GM21825 (cell line): ENCODE measurements around the gene MT1G.
"Not testable (repeated sequence)": the region's sequence is repeated elsewhere in the genome, so short reads cannot be mapped to it uniquely, and the experiment has no call there.

Source experiments
- ATAC-seq: cut with Tn5 transposase; IDR thresholded peaks from one replicate; pipeline ENCODE4 v1.9.1; 2021; ENCODE audit warnings: mild to moderate bottlenecking, moderate library complexity; ENCODE audit not compliant: unreplicated experiment

MT1G gene

DNA sequence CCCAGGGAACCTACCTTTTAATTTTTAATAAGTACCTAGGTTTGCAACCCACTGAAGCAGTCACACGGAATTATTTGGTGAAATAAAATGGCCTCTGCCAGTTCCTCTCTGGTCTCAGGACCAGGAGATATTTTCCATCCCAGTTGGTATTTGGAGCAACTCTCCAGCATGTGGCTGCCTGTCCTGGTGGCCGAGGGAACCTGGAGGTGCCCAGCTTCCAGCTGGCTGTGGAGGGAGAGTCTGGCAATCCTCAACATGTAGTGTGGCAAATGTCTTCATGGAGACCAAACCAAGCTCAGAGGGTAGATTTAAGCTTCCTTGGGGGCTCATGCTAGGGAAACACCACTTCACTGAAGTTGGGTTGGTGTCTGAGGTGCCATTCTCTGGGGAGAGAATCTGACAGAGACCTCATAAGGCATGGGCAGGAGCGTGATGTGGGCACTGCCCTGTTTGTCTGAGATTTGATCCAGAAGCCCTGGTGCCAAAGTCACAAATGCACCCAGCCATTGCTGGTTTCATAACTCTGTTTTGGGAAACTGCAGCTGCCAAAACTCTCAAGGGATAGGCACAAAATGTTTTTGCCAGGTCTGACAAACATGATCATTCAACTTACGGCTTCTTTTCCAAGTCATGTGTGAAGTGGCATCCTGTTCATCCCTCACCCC, 17.2 kb upstream of the MT1G start:
- no peak for ATAC-seq

DNA sequence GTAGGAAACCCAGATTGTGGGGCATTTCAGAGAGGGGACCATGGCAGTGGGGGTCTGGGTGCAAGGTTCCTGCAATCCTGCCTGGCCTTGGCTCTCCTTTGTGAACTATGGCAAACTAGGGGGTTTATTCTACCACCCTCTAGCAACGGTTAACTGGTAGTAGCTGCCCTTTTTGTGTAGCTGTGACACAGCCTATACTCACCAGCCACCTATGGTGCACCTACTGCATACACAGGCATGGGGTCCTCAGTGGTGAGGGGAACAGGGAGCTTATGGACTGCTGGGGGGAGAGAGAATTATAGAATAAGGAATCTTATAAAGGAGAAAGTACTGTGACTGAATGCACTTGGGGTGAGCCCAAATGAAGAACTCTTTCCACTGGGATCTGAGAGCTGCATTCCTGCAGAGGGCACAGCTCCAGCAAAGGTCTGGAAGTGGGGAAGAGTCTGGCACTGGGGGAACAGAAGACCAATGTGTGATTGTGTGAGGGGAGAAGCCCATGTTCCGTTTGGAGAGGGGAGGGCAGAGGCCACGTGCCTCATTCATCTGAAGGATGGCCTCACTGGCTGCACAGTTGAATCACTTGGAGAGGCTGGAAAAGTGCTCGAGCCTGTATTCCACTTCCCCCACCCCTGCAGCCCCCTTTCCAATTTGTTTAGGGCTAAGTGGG, 16.5 kb upstream of the MT1G start:
- ATAC-seq, result no peak

DNA sequence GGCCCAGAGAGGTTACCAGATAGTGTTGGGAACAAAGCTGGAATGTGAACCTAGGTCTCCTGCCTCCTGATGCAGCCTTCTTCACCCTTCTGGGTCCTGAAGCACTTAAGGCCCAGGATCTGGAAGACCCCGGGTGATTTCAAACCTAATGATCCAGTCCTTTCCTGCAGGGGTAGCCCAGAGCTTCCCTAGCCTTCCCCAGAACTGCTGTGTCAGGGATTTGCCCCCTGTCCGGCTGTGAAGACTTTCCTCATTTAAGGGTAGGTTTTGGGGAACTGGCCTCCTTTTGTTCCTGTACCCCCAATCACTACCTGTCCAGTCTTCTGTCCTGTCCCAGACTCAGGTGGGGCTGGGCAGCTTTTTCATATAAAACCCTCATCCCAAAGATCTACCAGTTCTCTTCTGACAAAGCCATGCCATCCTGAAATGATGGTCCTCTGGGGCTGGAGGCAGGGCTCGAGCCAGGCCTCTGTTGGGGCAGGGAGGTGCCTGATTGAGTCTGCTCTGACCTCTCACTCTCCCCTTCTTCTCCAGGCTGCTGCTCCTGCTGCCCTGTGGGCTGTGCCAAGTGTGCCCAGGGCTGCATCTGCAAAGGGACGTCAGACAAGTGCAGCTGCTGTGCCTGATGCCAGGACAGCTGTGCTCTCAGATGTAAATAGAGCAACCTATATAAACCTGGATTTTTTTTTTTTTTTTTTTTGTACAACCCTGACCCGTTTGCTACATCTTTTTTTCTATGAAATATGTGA, 15.7 kb upstream of the MT1G start:
- ATAC-seq, result no peak

DNA sequence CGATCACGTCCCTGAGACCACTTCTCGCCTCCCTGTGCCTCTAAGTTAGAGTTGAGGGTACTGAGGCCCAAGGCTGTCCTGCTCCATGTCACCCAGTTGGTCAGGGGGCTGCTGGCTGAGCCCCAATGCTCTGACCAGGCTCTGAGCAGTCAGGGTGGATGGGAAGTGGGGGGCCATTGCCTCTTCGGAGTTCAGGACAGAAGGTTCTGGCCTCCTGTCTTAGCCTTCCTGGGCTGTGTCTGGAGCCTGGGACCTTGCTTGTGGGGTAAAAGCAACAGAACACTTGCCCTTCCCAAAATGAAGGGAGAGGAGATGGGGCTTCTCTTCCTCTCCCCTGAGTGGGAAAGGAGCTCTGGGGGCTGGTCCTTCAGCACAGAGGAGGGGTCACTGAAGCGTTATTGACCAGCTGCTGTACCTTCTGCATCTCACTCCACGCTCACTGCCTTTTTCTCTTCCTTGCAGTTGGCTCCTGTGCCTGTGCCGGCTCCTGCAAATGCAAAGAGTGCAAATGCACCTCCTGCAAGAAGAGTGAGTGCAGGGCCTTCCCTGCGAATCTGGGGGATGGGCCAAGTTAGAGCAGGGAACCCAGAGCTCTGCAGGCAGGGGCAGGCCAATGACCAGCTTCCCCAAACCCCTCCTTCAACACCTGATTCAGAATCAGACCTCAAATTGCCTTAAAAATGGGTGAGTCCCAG, 15.0 kb upstream of the MT1G start:
- ATAC-seq, result no peak

DNA sequence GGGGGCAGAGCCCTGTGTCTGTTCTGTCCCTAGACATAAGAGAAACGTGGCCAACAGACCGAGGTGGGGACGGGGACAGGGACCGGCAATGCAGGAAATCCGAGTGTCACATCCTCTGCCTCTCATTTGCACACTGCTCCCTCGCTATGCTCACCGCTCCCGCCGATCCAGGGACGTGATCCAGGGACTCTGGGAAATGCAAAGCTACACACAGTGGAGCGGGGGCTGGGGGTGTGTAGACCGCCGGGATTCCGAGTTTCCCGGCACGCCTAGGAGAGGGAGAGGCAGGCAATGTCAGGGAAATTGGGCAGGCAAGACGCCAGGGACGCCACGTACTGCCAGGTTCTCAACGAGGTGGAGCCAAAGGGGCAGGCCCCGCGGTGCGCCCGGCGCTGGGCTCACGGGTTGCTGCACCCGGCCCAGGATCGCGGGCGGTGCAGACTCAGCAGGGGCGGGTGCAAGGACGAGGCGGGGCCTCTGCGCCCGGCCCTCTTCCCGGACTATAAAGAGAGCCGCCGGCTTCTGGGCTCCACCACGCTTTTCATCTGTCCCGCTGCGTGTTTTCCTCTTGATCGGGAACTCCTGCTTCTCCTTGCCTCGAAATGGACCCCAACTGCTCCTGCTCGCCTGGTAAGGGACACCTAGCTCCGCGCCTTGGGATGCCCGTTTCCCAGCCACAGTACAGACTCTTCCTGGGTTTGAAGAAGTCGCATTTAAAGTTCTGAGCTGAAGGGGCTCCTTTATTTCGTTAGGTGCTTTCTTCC, 14.3 kb upstream of the MT1G start, which contains the start of gene MT1X:
Gene MT1X (plus strand): TSS at position 532 of the 764 bp plus-strand sequence. CDS start 71 bp downstream, at position 603.
- peak; percentile 95 for ATAC-seq

DNA sequence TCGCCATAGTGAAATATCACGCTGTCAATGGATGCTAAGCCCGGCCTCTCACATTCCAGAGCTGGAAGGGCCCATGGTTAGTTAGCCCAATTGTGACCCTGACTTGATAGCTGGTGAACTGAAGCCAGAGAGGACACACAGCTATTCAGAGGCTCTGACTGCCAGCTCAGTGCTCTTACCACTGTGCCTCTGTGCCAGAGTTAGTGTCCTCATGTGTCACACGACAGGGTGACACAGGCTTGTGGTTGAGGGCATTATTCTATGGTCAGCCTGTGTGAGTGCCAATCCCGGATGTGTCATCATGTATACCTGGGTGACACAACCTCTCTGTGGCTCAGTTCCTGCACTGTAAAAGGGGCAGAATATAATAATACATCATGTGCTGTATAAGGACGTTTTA, 12.0 kb upstream of the MT1G start:
- no peak for ATAC-seq

DNA sequence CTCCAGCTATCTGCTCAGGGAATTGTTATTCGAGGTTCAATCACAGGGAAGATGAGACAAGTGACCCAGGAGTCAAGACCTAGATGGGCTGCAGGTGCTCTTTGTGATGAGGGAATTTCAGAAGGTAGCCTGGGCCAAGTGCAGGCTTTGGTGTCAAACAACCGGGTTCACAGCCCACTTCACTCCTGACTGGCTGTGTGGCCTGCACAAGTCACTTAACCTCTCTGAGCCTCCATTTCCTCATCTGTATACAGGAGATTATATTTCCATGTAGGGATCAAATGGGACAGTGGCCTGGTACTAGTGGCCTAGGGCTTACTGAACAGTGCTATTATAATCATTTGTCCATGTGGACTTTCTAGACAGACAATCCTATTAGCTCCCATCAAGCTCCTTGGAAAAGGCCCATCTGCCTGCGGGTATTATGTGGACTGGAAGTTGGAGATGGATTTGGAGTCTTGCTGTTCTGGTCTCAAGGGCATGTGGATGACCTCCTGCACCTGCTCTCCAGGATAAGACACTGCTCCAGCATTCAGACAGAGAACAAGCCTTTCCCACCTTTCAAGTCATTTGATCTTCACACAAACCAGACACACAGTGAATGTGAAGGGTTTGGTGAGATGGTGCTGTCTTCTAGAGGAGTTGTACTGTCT, 11.3 kb upstream of the MT1G start:
- ATAC-seq, result no peak

DNA sequence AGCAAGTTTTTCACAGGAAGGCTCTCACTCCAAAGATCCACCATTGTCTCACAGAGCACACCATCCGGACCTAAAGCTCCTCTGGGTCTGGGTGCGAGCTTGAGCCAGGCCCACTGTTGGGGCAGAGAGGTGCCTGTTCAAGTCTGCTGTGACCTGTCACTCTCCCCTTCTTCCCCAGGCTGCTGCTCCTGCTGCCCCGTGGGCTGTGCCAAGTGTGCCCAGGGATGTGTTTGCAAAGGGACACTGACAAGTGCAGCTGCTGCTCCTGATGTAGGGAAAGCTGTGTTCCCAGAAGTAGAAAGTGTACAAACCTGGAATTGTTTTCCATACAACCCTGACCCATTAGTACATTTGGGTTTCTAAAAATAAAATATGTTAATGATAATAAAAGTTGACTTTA, 9.6 kb upstream of the MT1G start:
- ATAC-seq, result no peak

DNA sequence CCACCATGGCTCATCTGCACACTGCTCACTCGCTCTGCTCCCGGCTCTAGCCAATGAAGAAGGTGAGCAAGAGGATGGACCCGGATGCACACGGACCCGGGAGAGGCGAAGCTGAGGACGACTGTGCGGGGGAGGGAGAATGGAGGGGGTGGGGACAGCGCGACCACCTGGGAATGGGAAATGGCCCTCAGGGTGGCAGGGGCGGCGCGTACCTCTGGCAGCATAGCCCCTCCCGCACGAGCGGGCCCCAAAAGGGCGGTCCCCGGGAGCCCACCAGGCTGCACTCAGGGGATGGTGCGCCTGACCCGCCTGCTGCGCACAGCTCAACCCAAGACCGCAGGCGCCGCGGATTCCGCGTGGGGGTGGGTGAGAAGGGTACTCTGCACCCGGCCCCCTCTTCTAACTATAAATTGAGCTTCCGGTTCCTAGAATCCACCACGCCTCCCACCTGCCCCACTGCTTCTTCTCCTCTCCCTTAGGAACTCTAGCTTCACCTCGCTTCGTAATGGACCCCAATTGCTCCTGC, 7.9 kb upstream of the MT1G start:
- no peak for ATAC-seq

DNA sequence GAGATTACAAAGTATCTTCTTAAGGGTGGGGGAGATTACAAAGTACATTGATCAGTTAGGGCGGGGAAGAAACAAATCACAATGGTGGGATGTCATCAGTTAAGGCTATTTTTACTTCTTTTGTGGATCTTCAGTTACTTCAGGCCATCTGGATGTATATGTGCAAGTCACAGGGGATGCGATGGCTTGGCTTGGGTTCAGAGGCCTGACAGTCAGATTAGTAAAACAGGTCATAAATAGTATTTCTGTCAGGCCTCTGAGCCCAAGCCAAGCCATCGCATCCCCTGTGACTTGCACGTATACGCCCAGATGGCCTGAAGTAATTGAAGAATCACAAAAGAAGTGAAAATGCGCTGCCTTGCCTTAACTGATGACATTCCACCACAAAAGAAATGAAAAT, 6.7 kb upstream of the MT1G start:
- not testable (repeated sequence) for ATAC-seq

DNA sequence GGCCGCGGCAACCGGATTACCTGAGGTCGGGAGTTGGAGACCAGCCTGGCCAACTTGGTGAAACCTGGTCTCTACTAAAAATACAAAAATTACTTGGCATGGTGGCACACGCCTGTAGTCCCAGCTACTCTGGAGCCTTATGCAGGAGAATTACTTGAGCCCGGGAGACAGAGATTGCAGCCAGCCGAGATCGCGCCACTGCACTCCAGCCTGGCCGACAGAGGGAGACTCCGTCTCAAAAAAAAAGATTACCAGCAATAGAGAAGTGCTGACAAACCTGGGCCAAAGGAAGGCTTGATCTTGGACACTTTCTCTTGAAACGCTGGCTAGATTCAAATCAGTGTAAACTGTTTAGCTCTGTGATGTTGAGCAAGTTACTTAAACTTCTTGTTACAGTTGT, 6.1 kb upstream of the MT1G start:
- ATAC-seq, result no peak

DNA sequence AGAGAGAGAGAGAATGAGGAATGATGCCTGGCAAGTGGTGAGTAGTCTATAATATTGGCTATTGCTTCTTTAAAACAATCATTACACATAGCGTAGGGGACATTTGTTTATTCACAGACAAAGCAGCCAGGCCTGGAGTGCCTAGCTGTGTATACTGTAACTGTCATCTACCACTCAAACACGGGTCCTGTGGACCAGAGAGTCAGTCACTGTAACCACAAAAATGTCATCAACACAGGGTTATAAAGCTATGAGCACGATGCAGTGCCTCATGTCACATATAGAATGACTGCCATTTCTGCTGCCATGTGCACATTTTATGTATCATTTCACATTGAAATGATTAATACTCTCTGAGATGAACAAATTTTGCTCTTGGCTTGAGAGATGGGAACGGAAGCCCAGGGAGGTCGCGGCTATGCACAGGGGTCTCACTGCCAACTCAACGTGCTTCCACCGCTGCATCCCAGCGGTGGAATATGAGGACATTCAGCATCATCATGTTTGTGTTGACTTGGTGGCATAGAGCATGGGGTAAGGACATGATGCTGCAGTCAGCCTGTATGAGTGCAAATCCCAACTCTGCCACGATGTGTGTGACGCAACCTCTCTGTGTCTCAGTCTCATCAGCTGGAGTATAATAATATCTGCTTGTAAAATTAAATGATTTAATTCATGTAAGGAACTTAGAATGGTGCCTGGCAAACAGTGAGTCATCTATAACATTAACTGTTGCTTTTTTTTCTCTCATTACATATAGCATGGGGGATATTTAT, 5.1 kb upstream of the MT1G start:
- no peak for ATAC-seq

DNA sequence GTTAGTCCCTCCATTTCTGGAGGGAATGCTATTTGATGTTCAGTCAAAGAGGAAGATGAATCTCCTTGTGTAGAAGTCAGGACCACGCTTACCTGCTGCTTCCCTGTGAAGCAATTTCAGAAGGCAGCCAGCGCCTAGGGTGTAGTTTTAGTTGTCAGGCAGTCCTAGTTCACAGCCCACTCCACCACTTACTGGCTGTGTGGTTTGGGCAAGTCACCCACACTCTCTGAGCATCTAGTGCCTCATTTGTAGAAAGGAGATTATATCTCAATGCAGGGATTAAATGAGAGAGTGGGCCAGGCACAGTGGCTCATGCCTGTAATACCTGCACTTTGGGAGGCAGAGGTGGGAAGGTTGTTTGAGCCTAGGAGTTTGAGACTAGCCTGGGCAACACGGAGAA, 4.3 kb upstream of the MT1G start:
- not testable (repeated sequence) for ATAC-seq

DNA sequence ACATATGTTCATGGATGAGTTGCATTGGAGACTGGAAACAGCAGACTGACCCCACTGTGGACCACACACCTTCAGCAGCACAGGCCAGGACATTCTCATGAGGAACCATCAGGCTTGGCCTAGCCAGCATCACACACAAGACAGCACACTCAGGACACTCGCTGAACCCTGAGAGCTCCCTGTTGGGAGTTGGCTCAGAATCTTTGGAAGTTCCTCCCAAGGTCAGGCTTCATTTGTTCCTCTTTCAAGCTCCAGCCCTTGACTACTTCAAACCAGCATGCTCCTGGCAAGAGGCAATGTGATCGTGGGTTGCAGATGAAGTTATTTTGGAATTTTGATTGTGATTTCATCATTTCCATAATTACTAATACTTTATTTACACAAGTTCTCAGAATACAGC, 3.8 kb upstream of the MT1G start:
- not testable (repeated sequence) for ATAC-seq

DNA sequence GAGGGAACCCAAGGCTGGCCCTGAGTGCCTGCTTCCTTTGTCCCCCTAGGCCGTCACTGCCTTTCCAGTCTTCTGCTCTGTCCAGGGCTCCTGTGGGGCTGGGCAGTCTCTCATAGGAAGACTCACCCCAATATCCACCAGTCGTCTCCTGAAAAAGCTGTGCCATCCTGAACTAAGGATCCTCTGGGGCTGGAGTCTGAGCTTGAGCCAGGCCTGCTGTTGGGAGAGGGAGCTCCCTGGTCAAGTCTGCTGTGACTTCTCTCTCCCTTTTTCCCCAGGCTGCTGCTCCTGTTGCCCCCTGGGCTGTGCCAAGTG, 2.7 kb upstream of the MT1G start:
- ATAC-seq, result no peak

DNA sequence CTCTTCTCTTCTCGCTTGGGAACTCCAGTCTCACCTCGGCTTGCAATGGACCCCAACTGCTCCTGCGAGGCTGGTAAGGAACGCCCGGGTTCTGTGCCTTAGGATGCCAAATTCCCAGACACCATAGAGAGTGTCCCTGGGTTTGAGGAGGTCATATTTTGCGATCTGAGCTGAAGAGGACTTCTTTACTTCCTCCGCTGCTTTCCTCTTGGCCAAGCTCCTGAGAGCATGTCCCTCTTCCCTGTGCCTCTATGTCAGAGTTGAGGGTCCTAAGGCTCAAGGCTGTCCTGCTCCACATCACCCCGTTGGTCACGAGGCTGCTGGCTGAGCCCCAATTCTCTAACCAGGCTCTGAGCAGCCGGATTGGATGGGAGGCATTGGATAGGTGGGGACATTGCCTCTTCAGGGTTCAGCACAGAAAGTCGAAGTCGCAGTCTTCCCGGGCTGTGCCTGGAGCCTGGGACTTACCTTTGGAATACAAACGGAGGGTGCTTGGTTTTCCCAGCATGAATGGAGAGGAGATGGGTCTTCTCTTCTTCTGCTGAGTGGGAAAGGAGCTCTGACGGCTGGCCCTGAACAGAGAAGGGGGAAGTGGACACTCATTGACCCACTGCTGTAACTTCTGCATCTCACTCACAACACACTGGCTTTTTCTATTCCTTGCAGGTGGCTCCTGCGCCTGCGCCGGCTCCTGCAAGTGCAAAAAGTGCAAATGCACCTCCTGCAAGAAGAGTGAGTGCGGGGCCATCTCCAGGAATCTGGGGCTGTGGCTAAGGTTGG, 2.2 kb upstream of the MT1G start:
- no peak for ATAC-seq

DNA sequence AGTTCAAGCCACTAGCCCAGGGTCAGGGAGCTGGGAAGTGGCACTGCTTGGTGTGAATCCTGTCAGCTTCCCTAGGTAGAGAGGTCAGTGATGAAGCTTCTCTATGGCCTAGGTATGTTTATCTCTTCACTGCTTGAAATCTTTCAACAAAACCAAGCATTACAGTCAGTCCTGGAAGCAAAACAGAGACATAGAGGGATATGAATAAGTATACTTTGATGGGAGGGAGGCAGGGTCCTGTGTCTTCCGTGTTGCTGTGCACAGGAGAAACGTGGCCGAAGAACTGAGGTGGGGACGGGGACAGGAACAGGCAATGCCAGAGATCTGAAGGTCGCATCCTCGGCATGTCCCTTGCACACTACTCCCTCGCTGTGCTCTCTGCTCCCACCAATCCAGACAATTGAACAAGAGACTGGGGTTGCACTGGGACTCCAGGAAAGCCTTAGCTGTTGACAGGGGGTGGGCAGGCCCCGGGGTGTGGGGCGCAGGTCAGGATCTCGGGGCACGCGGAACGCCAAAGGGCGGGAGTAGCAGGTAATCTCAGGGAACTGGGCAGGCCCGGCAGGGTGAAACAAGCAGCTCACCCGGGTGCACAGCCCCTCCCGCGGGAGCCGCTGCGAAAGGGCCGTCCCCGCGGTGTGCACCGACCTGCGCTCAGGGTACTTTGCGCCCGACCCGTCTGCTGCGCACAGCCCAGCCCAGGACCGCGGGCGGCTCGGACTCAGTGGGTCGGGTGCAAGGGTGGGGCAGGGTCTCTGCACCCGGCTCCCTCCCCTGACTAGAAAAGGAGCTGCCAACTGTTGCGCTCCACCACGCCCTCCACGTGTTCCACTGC, 1.4 kb upstream of the MT1G start, which contains the start of gene MT1H:
Gene MT1H (plus strand): TSS at position 810 of the 835 bp plus-strand sequence. CDS start 71 bp downstream, outside the sequence.
- no peak for ATAC-seq
